Endodermal cell (in vitro differentiated cells): ENCODE data around the gene TRIM44. TPM values are rescaled to one million over a fixed set of nuclear protein-coding genes. Genes with fewer than 3 reads are reported as not detected.
A peak's percentile ranks its signal among the peaks of the same experiment; 100 is the strongest.

Experiments
- DNase-seq: peaks from one replicate; pipeline ENCODE4 v3.0.0-alpha.2; 2017
- H3K27ac ChIP-seq: 2 replicates; pipeline ENCODE4 v1.5.1; 2013; ENCODE audit warnings: mild to moderate bottlenecking, low read depth, low read length, moderate library complexity
- H3K27me3 ChIP-seq: 2 replicates; pipeline ENCODE4 v1.6.1; 2013; ENCODE audit warnings: mild to moderate bottlenecking, low read length, moderate library complexity; ENCODE audit not compliant: insufficient read depth, control insufficient read depth, poor library complexity, severe bottlenecking
- H3K36me3 ChIP-seq: 2 replicates; pipeline ENCODE4 v1.7.0; 2013; ENCODE audit warnings: mild to moderate bottlenecking, low read length, moderate library complexity; ENCODE audit not compliant: control insufficient read depth, insufficient read depth
- H3K4me1 ChIP-seq: one replicate; pipeline ENCODE4 v1.7.0; 2013; ENCODE audit warnings: low read length; ENCODE audit not compliant: control insufficient read depth, insufficient read depth
- H3K4me3 ChIP-seq: 2 replicates; pipeline ENCODE4 v1.5.1; 2013; ENCODE audit warnings: mild to moderate bottlenecking, low read length, moderate library complexity
- H3K9ac ChIP-seq: 2 replicates; pipeline ENCODE4 v1.6.1; 2013; ENCODE audit warnings: mild to moderate bottlenecking, low read length, moderate library complexity; ENCODE audit not compliant: poor library complexity, severe bottlenecking; ENCODE audit errors: extremely low read depth
- H3K9me3 ChIP-seq: 2 replicates; pipeline ENCODE4 v1.6.1; 2013; ENCODE audit warnings: mild to moderate bottlenecking, low read length, moderate library complexity; ENCODE audit not compliant: control insufficient read depth
- H3K27ac Mint-ChIP-seq: 2 replicates; pipeline ENCODE4 v1.8.0; 2020; ENCODE audit warnings: mixed read lengths
- H3K27me3 Mint-ChIP-seq: 2 replicates; pipeline ENCODE4 v1.8.0; 2021; ENCODE audit warnings: mild to moderate bottlenecking, mixed read lengths; ENCODE audit not compliant: insufficient read depth
- H3K36me3 Mint-ChIP-seq: 2 replicates; pipeline ENCODE4 v1.8.0; 2020; ENCODE audit warnings: low read depth, mixed read lengths
- H3K4me1 Mint-ChIP-seq: 2 replicates; pipeline ENCODE4 v1.8.0; 2020; ENCODE audit warnings: mixed read lengths
- H3K4me3 Mint-ChIP-seq: 2 replicates; pipeline ENCODE4 v1.8.0; 2020; ENCODE audit warnings: mild to moderate bottlenecking, moderate library complexity, mixed read lengths
- H3K9me3 Mint-ChIP-seq: 2 replicates; pipeline ENCODE4 v1.8.0; 2020; ENCODE audit warnings: mild to moderate bottlenecking, mixed read lengths
- WGBS, 2 experiments: methylation state at CpG; one replicate each; pipeline versions ENCODE4 v1.1.5 to v1.1.7; 2013; ENCODE audit warnings: missing lambda C conversion rate in 2 of 2, mixed read lengths in 1 of 2; ENCODE audit not compliant: insufficient coverage in 1 of 2, insufficient read length in 1 of 2; 5-methylcytosine and 5-hydroxymethylcytosine counted together
- total RNA-seq, 2 donors: library from RNA; stranded (reverse); fragmentation: NEBNext Ultra II Directional in 1 of 2; extraction: Animal tissue kit (Norgen Biotek cat#: 25700) in 1 of 2; gene quantifications; 2 replicates in 1 of 2; 3 replicates in 1 of 2; pipeline ENCODE4 v1.2.1, GENCODE V29; 2021
- TF ChIP-seq, protein P1 (sequence below): fragments of 200-600 bp; sonication (generic); conservative IDR thresholded peaks from 2 replicates; pipeline ENCODE4 v1.5.0; 2021; ENCODE audit warnings: antibody characterized with exemption, mild to moderate bottlenecking

The TRIM44 gene
- total RNA-seq, 2 donors from 2014 or later: 48.5 to 63.8 TPM

DNA sequence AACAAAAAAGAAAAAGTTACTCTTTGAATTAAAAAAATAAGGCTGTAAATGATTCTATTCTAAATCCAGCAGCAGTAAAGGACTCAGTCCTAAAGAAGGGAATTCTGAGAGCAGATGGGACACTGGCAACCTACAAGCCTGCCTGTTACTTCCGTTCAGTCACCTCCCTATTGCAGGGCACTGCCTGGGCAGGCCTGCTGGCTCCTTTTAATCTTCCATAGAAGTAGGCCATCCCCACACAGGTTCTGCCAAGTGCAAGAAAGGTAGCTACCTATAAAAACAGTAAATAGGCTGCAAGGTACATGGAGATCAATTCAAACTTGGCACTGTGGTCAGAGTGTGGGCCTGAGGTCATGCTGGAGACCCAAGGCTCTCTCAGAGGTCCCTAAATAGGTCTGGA lies 136.4 kb downstream of the TRIM44 start:
- H3K4me3 ChIP-seq: no peak overlapping the region
- H3K4me3 Mint-ChIP-seq: no peak overlapping the region
- no peak overlapping the region for H3K9ac ChIP-seq
- H3K27me3 ChIP-seq: no peaks in the 10 kb centered on the region
- H3K9me3 Mint-ChIP-seq: peaks cover 1% of the 10 kb centered on the region
- no peak for DNase-seq
- no peaks in the 10 kb centered on the region for H3K4me1 Mint-ChIP-seq
- no peak overlapping the region for H3K27ac ChIP-seq
- H3K36me3 ChIP-seq: no peaks in the 10 kb centered on the region
- peaks cover 10% of the 10 kb centered on the region for H3K36me3 Mint-ChIP-seq
- H3K27me3 Mint-ChIP-seq: no peaks in the 10 kb centered on the region
- TF ChIP-seq, protein P1, sequence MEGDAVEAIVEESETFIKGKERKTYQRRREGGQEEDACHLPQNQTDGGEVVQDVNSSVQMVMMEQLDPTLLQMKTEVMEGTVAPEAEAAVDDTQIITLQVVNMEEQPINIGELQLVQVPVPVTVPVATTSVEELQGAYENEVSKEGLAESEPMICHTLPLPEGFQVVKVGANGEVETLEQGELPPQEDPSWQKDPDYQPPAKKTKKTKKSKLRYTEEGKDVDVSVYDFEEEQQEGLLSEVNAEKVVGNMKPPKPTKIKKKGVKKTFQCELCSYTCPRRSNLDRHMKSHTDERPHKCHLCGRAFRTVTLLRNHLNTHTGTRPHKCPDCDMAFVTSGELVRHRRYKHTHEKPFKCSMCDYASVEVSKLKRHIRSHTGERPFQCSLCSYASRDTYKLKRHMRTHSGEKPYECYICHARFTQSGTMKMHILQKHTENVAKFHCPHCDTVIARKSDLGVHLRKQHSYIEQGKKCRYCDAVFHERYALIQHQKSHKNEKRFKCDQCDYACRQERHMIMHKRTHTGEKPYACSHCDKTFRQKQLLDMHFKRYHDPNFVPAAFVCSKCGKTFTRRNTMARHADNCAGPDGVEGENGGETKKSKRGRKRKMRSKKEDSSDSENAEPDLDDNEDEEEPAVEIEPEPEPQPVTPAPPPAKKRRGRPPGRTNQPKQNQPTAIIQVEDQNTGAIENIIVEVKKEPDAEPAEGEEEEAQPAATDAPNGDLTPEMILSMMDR: no peak
- H3K9me3 ChIP-seq: peaks cover 5% of the 10 kb centered on the region
- 96% methylated on average over 1 of the region's 1 CpG; no CpG with 5 or more reads in 1 of the 2 experiments for WGBS, 2 experiments
- H3K27ac Mint-ChIP-seq: no peak overlapping the region
- no peaks in the 10 kb centered on the region for H3K4me1 ChIP-seq

DNA sequence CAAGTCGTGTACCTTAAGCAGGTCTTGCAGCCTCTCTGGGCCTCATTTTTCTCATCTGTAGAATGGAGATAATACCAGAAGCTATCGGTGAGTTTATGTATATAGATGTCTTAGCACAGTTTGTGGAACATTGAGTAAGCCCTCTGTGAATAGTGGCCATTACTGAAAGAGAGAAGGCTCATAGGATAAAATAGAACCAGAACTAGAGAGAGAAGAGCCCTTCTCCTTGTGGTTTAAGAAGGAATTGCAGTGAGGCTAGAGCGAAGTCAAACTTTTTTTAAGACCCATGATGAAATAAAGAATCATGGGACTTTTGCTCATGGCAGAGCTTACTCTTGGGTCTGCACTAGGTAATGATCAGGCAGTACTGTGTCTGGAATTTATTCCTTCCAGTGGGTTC lies 137.1 kb downstream of the TRIM44 start:
- Mint-ChIP-seq H3K4me3 (no peak overlapping the region), H3K27me3 (no peaks in the 10 kb centered on the region), H3K4me1 (no peaks in the 10 kb centered on the region), H3K9me3 (peaks cover 1% of the 10 kb centered on the region), H3K36me3 (peaks cover 10% of the 10 kb centered on the region), H3K27ac (no peak overlapping the region)
- TF ChIP-seq, protein P1: peak; percentile 66
- H3K27me3 ChIP-seq: no peaks in the 10 kb centered on the region
- no peaks in the 10 kb centered on the region for H3K4me1 ChIP-seq
- H3K27ac ChIP-seq: no peak overlapping the region
- WGBS, 2 experiments: 94% methylated on average over 3 of the region's 3 CpGs
- H3K4me3 ChIP-seq: no peak overlapping the region
- no peaks in the 10 kb centered on the region for H3K36me3 ChIP-seq
- DNase-seq: no peak
- no peak overlapping the region for H3K9ac ChIP-seq
- peaks cover 5% of the 10 kb centered on the region for H3K9me3 ChIP-seq

DNA sequence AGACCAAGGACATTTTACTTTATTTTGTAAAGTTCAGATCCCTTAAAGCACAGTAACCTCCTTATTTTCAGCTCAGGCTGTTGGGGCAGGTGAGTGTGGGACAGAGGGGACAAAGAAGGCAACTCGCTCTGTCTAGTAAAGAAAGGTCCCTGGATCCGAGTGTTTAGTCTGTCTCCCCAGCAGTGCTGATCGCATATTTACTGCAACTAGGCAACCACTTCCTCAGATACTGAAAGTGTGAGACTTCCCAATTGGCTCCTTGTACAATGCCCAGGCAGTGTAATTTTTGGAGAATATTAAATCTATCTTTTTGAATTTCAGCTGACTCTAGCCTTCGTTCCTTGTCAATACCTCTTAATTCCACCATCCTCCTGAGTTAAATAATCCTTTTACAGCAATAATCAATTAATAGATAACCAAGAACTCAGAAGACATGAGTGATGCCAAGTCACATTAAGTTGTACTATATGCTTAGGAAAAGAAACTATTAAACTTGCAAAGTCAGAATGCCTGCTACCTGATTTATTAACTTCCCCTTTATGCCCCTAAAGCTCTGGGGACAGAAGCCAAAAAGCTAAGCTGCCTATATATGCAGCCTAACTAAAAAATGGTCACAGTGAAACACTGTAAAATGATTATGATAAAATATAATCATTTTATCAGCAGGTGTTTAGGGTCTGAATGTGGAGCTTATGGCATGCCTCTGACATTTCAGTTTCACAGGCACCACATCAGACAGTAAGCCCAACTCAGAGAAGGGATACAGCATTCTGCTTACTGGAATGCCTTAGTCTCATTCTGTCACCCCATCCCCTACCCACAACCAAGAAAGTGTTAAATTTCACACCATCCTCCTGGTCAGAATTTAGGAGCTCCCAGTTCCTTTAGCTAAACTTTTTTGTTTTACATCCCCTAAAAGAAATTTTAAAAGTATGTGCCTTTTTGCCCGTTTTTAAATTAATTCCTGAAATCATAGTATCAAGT lies 138.7 kb downstream of the TRIM44 start:
- Histone ChIP-seq H3K27me3 (no peaks in the 10 kb centered on the region), H3K4me1 (no peaks in the 10 kb centered on the region), H3K27ac (peak overlapping the region; percentile 42), H3K9me3 (peaks cover 5% of the 10 kb centered on the region), H3K9ac (no peak overlapping the region), H3K36me3 (no peaks in the 10 kb centered on the region), H3K4me3 (no peak overlapping the region)
- Mint-ChIP-seq H3K4me1 (no peaks in the 10 kb centered on the region), H3K36me3 (peaks cover 10% of the 10 kb centered on the region), H3K4me3 (no peak overlapping the region), H3K9me3 (peaks cover 1% of the 10 kb centered on the region), H3K27me3 (no peaks in the 10 kb centered on the region), H3K27ac (no peak overlapping the region)
- TF ChIP-seq, protein P1: no peak
- WGBS, 2 experiments: 85 to 89% methylated on average over 3 to 5 of the region's 5 CpGs
- DNase-seq: no peak
